Ectodermal cell (in vitro differentiated cells): ENCODE data around the gene LRP1B.

Source experiments
- H3K27ac ChIP-seq: 2 replicates; pipeline ENCODE4 v1.7.0; 2013; ENCODE audit warnings: mild to moderate bottlenecking, low read depth, low read length; ENCODE audit not compliant: insufficient read depth, poor library complexity, severe bottlenecking
- H3K27me3 ChIP-seq: 2 replicates; pipeline ENCODE4 v1.7.0; 2013; ENCODE audit warnings: mild to moderate bottlenecking, low read length; ENCODE audit not compliant: insufficient read depth, control insufficient read depth, poor library complexity, severe bottlenecking
- H3K36me3 ChIP-seq: one replicate; pipeline ENCODE4 v1.7.0; 2013; ENCODE audit warnings: low read length; ENCODE audit not compliant: control insufficient read depth, insufficient read depth
- H3K4me1 ChIP-seq: one replicate; pipeline ENCODE4 v1.7.0; 2013; ENCODE audit warnings: low read length; ENCODE audit not compliant: control insufficient read depth, insufficient read depth
- H3K4me3 ChIP-seq: 2 replicates; pipeline ENCODE4 v1.7.0; 2013; ENCODE audit warnings: low read depth, low read length, control low read depth; ENCODE audit not compliant: insufficient read depth
- H3K9me3 ChIP-seq: 2 replicates; pipeline ENCODE4 v1.7.0; 2013; ENCODE audit warnings: mild to moderate bottlenecking, low read length, moderate library complexity; ENCODE audit not compliant: control insufficient read depth
- WGBS, 2 experiments: methylation state at CpG; one replicate each; pipeline ENCODE4 v1.1.7; 2013; ENCODE audit warnings: missing lambda C conversion rate in 2 of 2; 5-methylcytosine and 5-hydroxymethylcytosine counted together

LRP1B gene

GRCh38 chr2:141927536-141927935, 203.3 kb downstream of the LRP1B start:
- Histone ChIP-seq H3K4me3 (no peak overlapping the region), H3K36me3 (no peaks in the 10 kb centered on the region), H3K27me3 (no peaks in the 10 kb centered on the region), H3K9me3 (no peaks in the 10 kb centered on the region), H3K27ac (no peak overlapping the region), H3K4me1 (no peaks in the 10 kb centered on the region)

- Histone ChIP-seq H3K4me1 (no peaks in the 10 kb centered on the region), H3K27ac (no peak overlapping the region), H3K36me3 (no peaks in the 10 kb centered on the region), H3K4me3 (no peak overlapping the region), H3K9me3 (no peaks in the 10 kb centered on the region), H3K27me3 (no peaks in the 10 kb centered on the region)
- WGBS, 2 experiments: 94 to 100% methylated on average over 1 of the region's 1 CpG
These were observed 205.3 kb downstream of the LRP1B start for GRCh38 chr2:141925511-141925910.

GRCh38 chr2:141923657-141924056, 207.2 kb downstream of the LRP1B start:
- no peak overlapping the region for H3K27ac ChIP-seq
- WGBS, 2 experiments: 98 to 100% methylated on average over 1 of the region's 1 CpG

GRCh38 chr2:141911485-141912066, 219.2 kb downstream of the LRP1B start:
- 49 to 50% methylated on average over 2 of the region's 2 CpGs for WGBS, 2 experiments
- no peaks in the 10 kb centered on the region for H3K9me3 ChIP-seq

More at GRCh38 chr2:141923657-141924056, 207.2 kb downstream of the LRP1B start:
- Histone ChIP-seq H3K27me3 (no peaks in the 10 kb centered on the region), H3K36me3 (no peaks in the 10 kb centered on the region), H3K4me3 (no peak overlapping the region), H3K4me1 (no peaks in the 10 kb centered on the region), H3K9me3 (no peaks in the 10 kb centered on the region)

GRCh38 chr2:141906678-141907077, 224.1 kb downstream of the LRP1B start:
- Histone ChIP-seq H3K4me3 (no peak overlapping the region), H3K4me1 (no peaks in the 10 kb centered on the region), H3K27me3 (no peaks in the 10 kb centered on the region), H3K27ac (no peak overlapping the region), H3K36me3 (no peaks in the 10 kb centered on the region), H3K9me3 (no peaks in the 10 kb centered on the region)
- 84 to 86% methylated on average over 2 of the region's 2 CpGs for WGBS, 2 experiments

More at GRCh38 chr2:141911485-141912066, 219.2 kb downstream of the LRP1B start:
- H3K36me3 ChIP-seq: no peaks in the 10 kb centered on the region
- no peak overlapping the region for H3K27ac ChIP-seq
- H3K4me1 ChIP-seq: no peaks in the 10 kb centered on the region
- H3K27me3 ChIP-seq: no peaks in the 10 kb centered on the region
- H3K4me3 ChIP-seq: no peak overlapping the region

GRCh38 chr2:141900826-141901225, 230.0 kb downstream of the LRP1B start:
- Histone ChIP-seq H3K9me3 (no peaks in the 10 kb centered on the region), H3K4me3 (no peak overlapping the region), H3K36me3 (no peaks in the 10 kb centered on the region), H3K27me3 (no peaks in the 10 kb centered on the region), H3K27ac (no peak overlapping the region), H3K4me1 (no peaks in the 10 kb centered on the region)
- WGBS, 2 experiments: 90 to 93% methylated on average over 2 of the region's 2 CpGs

- Histone ChIP-seq H3K4me1 (no peaks in the 10 kb centered on the region), H3K27me3 (no peaks in the 10 kb centered on the region), H3K4me3 (no peak overlapping the region), H3K36me3 (no peaks in the 10 kb centered on the region), H3K9me3 (no peaks in the 10 kb centered on the region), H3K27ac (no peak overlapping the region)
- WGBS, 2 experiments: 84 to 87% methylated on average over 3 to 4 of the region's 4 CpGs
These were observed 231.1 kb downstream of the LRP1B start for GRCh38 chr2:141899740-141900139.

- no peaks in the 10 kb centered on the region for H3K4me1 ChIP-seq
- no peaks in the 10 kb centered on the region for H3K9me3 ChIP-seq
- no peak overlapping the region for H3K4me3 ChIP-seq
- no peaks in the 10 kb centered on the region for H3K27me3 ChIP-seq
- no peaks in the 10 kb centered on the region for H3K36me3 ChIP-seq
- WGBS, 2 experiments: 71% methylated on average over 1 of the region's 1 CpG
- H3K27ac ChIP-seq: no peak overlapping the region
These were observed 241.0 kb downstream of the LRP1B start for GRCh38 chr2:141889788-141890187.

GRCh38 chr2:141888987-141889555, 241.7 kb downstream of the LRP1B start:
- 83 to 100% methylated on average over 1 of the region's 1 CpG for WGBS, 2 experiments
- Histone ChIP-seq H3K4me3 (no peak overlapping the region), H3K9me3 (no peaks in the 10 kb centered on the region)

GRCh38 chr2:141887363-141887762, 243.5 kb downstream of the LRP1B start:
- Histone ChIP-seq H3K27me3 (no peaks in the 10 kb centered on the region), H3K9me3 (no peaks in the 10 kb centered on the region), H3K4me1 (no peaks in the 10 kb centered on the region), H3K36me3 (no peaks in the 10 kb centered on the region), H3K4me3 (no peak overlapping the region), H3K27ac (no peak overlapping the region)
- 97 to 100% methylated on average over 3 of the region's 3 CpGs for WGBS, 2 experiments

More at GRCh38 chr2:141888987-141889555, 241.7 kb downstream of the LRP1B start:
- no peaks in the 10 kb centered on the region for H3K36me3 ChIP-seq
- no peaks in the 10 kb centered on the region for H3K27me3 ChIP-seq
- no peak overlapping the region for H3K27ac ChIP-seq
- no peaks in the 10 kb centered on the region for H3K4me1 ChIP-seq
